Natural killer cell (primary cell): ENCODE measurements around the gene NXN. TPM values are rescaled to one million over a fixed set of nuclear protein-coding genes. Genes with fewer than 3 reads are reported as not detected.
"Not testable (repeated sequence)": the region's sequence is repeated elsewhere in the genome, so short reads cannot be mapped to it uniquely, and the experiment has no call there.

Experiments used
- ATAC-seq, 3 donors: fragments of 150-1000 bp in 2 of 3; fragments of 200-7000 bp in 1 of 3; cut with Tn5 transposase; 1 replicate in 1 of 3; 2 replicates in 2 of 3; pipeline ENCODE4 v1.10.0; 2021; ENCODE audit warnings: mild to moderate bottlenecking in 2 of 3, moderate library complexity in 2 of 3
- DNase-seq, 2 donors: peaks; one replicate each; pipeline versions ENCODE4 v3.0.0 to v3.0.0-alpha.2; 2013 to 2021; ENCODE audit warnings: mixed read lengths in 1 of 2
- H3K27ac ChIP-seq: one replicate; pipeline ENCODE4 v1.5.1; 2013; ENCODE audit warnings: mild to moderate bottlenecking, low read length
- H3K27me3 ChIP-seq: one replicate; pipeline ENCODE4 v1.6.1; 2013; ENCODE audit warnings: low read length; ENCODE audit not compliant: control insufficient read depth, insufficient read depth
- H3K36me3 ChIP-seq: one replicate; pipeline ENCODE4 v1.6.1; 2013; ENCODE audit warnings: low read length; ENCODE audit not compliant: control insufficient read depth, insufficient read depth
- H3K4me1 ChIP-seq: one replicate; pipeline ENCODE4 v1.6.1; 2013; ENCODE audit warnings: low read length; ENCODE audit not compliant: control insufficient read depth, insufficient read depth
- H3K4me3 ChIP-seq: one replicate; pipeline ENCODE4 v1.5.1; 2013; ENCODE audit warnings: low read length
- H3K9me3 ChIP-seq: one replicate; pipeline ENCODE4 v1.6.1; 2013; ENCODE audit warnings: low read length; ENCODE audit not compliant: control insufficient read depth, insufficient read depth
- H3K27ac Mint-ChIP-seq, 2 donors: one replicate each; pipeline ENCODE4 v1.8.0; 2022; ENCODE audit warnings: mild to moderate bottlenecking in 2 of 2, mixed read lengths in 2 of 2, moderate library complexity in 1 of 2
- H3K27me3 Mint-ChIP-seq, 2 donors: one replicate each; pipeline ENCODE4 v1.8.0; 2022; ENCODE audit warnings: low read depth in 2 of 2, mixed read lengths in 2 of 2
- H3K36me3 Mint-ChIP-seq: one replicate; pipeline ENCODE4 v1.8.0; 2022; ENCODE audit warnings: mixed read lengths
- H3K4me1 Mint-ChIP-seq, 2 donors: one replicate each; pipeline ENCODE4 v1.8.0; 2022; ENCODE audit warnings: mixed read lengths in 2 of 2
- H3K4me3 Mint-ChIP-seq: one replicate; pipeline ENCODE4 v1.8.0; 2022; ENCODE audit warnings: mild to moderate bottlenecking, moderate library complexity, mixed read lengths
- H3K9me3 Mint-ChIP-seq, 2 donors: one replicate each; pipeline ENCODE4 v1.8.0; 2022; ENCODE audit warnings: mixed read lengths in 2 of 2
- CTCF ChIP-seq: fragments of 200-600 bp; IDR thresholded peaks from one replicate; pipeline ENCODE4 v1.8.0; 2022; ENCODE audit warnings: antibody characterized with exemption
- WGBS: methylation state at CpG from one replicate; pipeline ENCODE4 v1.1.7; 2013; ENCODE audit warnings: missing lambda C conversion rate; ENCODE audit not compliant: insufficient coverage; 5-methylcytosine and 5-hydroxymethylcytosine counted together
- intact Hi-C: fragments of 100-400 bp; cut with micrococcal nuclease; formaldehyde crosslinking; loops from one replicate; pipeline ENCODE4 v1.14.2; 2022
- total RNA-seq, 4 donors: library from RNA; stranded (reverse); fragments of 120-200 nt in 1 of 4; gene quantifications; one replicate each; pipeline versions ENCODE4 v1.2.3 to v1.2.4, GENCODE V29; 2013 to 2022

NXN gene
- total RNA-seq, 3 donors from 2014 or later (not counting 1 experiment from before 2014, with no cell fraction given): 0.14 to 0.55 TPM; not detected in 1

- Mint-ChIP-seq H3K9me3 (no peaks in the 10 kb centered on the region), H3K27me3 (peaks cover 12 to 25% of the 10 kb centered on the region in 2 donors), H3K36me3 (no peaks in the 10 kb centered on the region), H3K4me1 (no peaks in the 10 kb centered on the region), H3K27ac (no peak overlapping the region), H3K4me3 (no peak overlapping the region)
- ATAC-seq: no peak
- no peak for TF ChIP-seq CTCF
- H3K4me1 ChIP-seq: no peaks in the 10 kb centered on the region
- no peaks in the 10 kb centered on the region for H3K36me3 ChIP-seq
- no peak overlapping the region for H3K4me3 ChIP-seq
- no peaks in the 10 kb centered on the region for H3K27me3 ChIP-seq
- DNase-seq: no peak
- H3K27ac ChIP-seq: no peak overlapping the region
- intact Hi-C loops: no loop called here
- 87% methylated on average over 7 of the region's 7 CpGs for WGBS
- H3K9me3 ChIP-seq: no peaks in the 10 kb centered on the region
Observed at GRCh38 chr17:913207-913606, 66.4 kb downstream of the NXN start.

GRCh38 chr17:909642-910323, 69.8 kb downstream of the NXN start:
- H3K27ac Mint-ChIP-seq: no peak overlapping the region
- H3K4me1 ChIP-seq: no peaks in the 10 kb centered on the region
- H3K4me3 ChIP-seq: no peak overlapping the region
- H3K9me3 ChIP-seq: no peaks in the 10 kb centered on the region
- no peak overlapping the region for H3K27ac ChIP-seq
- no peaks in the 10 kb centered on the region for H3K36me3 Mint-ChIP-seq
- no peaks in the 10 kb centered on the region for H3K9me3 Mint-ChIP-seq
- 90% methylated on average over 24 of the region's 24 CpGs for whole genome bisulfite sequencing
- H3K4me1 Mint-ChIP-seq: no peaks in the 10 kb centered on the region
- no peak overlapping the region for H3K4me3 Mint-ChIP-seq
- no peaks in the 10 kb centered on the region for H3K36me3 ChIP-seq
- H3K27me3 Mint-ChIP-seq: peaks cover 14 to 17% of the 10 kb centered on the region in 2 donors
- no peak for TF ChIP-seq CTCF
- intact Hi-C loops: no loop called here
- DNase-seq (no peak), ATAC-seq (no peak)
- no peaks in the 10 kb centered on the region for H3K27me3 ChIP-seq

DNA sequence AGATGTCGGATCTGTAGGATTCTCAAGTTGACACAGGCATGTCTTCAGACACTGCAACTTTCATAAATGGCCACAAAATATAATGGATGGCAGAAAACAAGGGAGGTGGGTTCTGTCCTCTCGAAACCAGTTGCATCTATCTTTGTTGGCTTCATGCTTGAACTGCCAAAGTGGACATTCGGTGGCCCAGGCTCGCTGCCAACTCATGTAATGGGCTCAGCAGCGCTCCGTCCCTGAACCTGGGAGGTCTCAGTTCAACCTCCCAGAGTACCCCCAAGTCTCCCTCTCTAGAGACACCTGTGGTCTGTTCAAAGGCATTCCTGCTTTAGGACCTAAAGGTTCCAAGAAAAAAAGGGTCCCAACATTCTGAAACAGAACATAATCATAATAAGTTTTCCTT, 71.9 kb downstream of the NXN start:
- no peaks in the 10 kb centered on the region for H3K4me1 ChIP-seq
- H3K36me3 ChIP-seq: no peaks in the 10 kb centered on the region
- Mint-ChIP-seq H3K4me3 (no peak overlapping the region), H3K4me1 (no peaks in the 10 kb centered on the region), H3K27ac (no peak overlapping the region), H3K27me3 (peaks cover 10 to 23% of the 10 kb centered on the region in 2 donors), H3K9me3 (no peaks in the 10 kb centered on the region), H3K36me3 (no peaks in the 10 kb centered on the region)
- intact Hi-C loops: no loop called here
- H3K9me3 ChIP-seq: no peaks in the 10 kb centered on the region
- H3K4me3 ChIP-seq: no peak overlapping the region
- DNase-seq: no peak
- whole genome bisulfite sequencing: 94% methylated on average over 6 of the region's 6 CpGs
- peaks cover 2% of the 10 kb centered on the region for H3K27me3 ChIP-seq
- no peak overlapping the region for H3K27ac ChIP-seq
- no peak for TF ChIP-seq CTCF
- no peak for ATAC-seq

- H3K27ac ChIP-seq, H3K4me1 ChIP-seq, H3K9me3 ChIP-seq, H3K9me3 Mint-ChIP-seq, H3K27me3 ChIP-seq, H3K36me3 Mint-ChIP-seq, intact Hi-C loops, H3K36me3 ChIP-seq, H3K4me3 Mint-ChIP-seq, ATAC-seq, H3K4me3 ChIP-seq, H3K4me1 Mint-ChIP-seq, DNase-seq, H3K27ac Mint-ChIP-seq: not testable (repeated sequence)
- 91% methylated on average over 6 of the region's 6 CpGs for WGBS
- H3K27me3 Mint-ChIP-seq: peaks cover 23 to 26% of the 10 kb centered on the region in 2 donors
Observed at GRCh38 chr17:905708-906107, 73.9 kb downstream of the NXN start.
